IPS-11a (cell line): Measurements from ENCODE around the gene C12orf50.
"Not testable (repeated sequence)": the region's sequence is repeated elsewhere in the genome, so short reads cannot be mapped to it uniquely, and the experiment has no call there.

Experiments used
- H3K4me3 ChIP-seq: one replicate; pipeline ENCODE4 v1.5.1; 2013; ENCODE audit warnings: low read depth, low read length, control low read depth

C12orf50 gene

GRCh38 chr12:87991483-87991882 is 37.7 kb downstream of the C12orf50 start:
- H3K4me3 ChIP-seq, result no peak overlapping the region

- H3K4me3 ChIP-seq, result no peak overlapping the region
These were observed 40.7 kb downstream of the C12orf50 start for GRCh38 chr12:87988534-87988933.

- no peak overlapping the region for H3K4me3 ChIP-seq
These were observed 44.0 kb downstream of the C12orf50 start for GRCh38 chr12:87985069-87985675.

- no peak overlapping the region for H3K4me3 ChIP-seq
These were observed 47.0 kb downstream of the C12orf50 start for GRCh38 chr12:87982208-87982607.

GRCh38 chr12:87981495-87981894 is 47.7 kb downstream of the C12orf50 start:
- H3K4me3 ChIP-seq, result no peak overlapping the region

GRCh38 chr12:87975879-87976278 is 53.3 kb downstream of the C12orf50 start:
- no peak overlapping the region for H3K4me3 ChIP-seq

GRCh38 chr12:87967871-87968270 is 61.3 kb downstream of the C12orf50 start:
- H3K4me3 ChIP-seq, result no peak overlapping the region

GRCh38 chr12:87960566-87960965 is 68.6 kb downstream of the C12orf50 start:
- H3K4me3 ChIP-seq, result no peak overlapping the region

GRCh38 chr12:87954028-87954427 is 75.2 kb downstream of the C12orf50 start:
- not testable (repeated sequence) for H3K4me3 ChIP-seq

GRCh38 chr12:87953256-87953860 is 75.8 kb downstream of the C12orf50 start:
- no peak overlapping the region for H3K4me3 ChIP-seq

- no peak overlapping the region for H3K4me3 ChIP-seq
These were observed 76.4 kb downstream of the C12orf50 start for GRCh38 chr12:87952850-87953249.

- H3K4me3 ChIP-seq, result no peak overlapping the region
These were observed 77.0 kb downstream of the C12orf50 start for GRCh38 chr12:87952223-87952622.

- no peak overlapping the region for H3K4me3 ChIP-seq
These were observed 85.4 kb downstream of the C12orf50 start for GRCh38 chr12:87943762-87944161.

GRCh38 chr12:87943023-87943422 is 86.2 kb downstream of the C12orf50 start:
- no peak overlapping the region for H3K4me3 ChIP-seq

GRCh38 chr12:87939182-87939581 is 90.0 kb downstream of the C12orf50 start:
- H3K4me3 ChIP-seq, result no peak overlapping the region

GRCh38 chr12:87935216-87935615 is 94.0 kb downstream of the C12orf50 start:
- H3K4me3 ChIP-seq, result no peak overlapping the region

- H3K4me3 ChIP-seq, result no peak overlapping the region
These were observed 95.2 kb downstream of the C12orf50 start for GRCh38 chr12:87933991-87934390.

- H3K4me3 ChIP-seq, result no peak overlapping the region
These were observed 97.4 kb downstream of the C12orf50 start for GRCh38 chr12:87931812-87932211.

GRCh38 chr12:87930627-87931026 is 98.6 kb downstream of the C12orf50 start:
- no peak overlapping the region for H3K4me3 ChIP-seq
